DND-41 (cell line): ENCODE data around the gene WDTC1.

Experiments used
- CTCF ChIP-seq: IDR thresholded peaks from 2 replicates; pipeline ENCODE4 v1.5.1; 2012; ENCODE audit warnings: borderline replicate concordance, low read length, moderate library complexity, mild to moderate bottlenecking; ENCODE audit not compliant: poor library complexity, severe bottlenecking; ENCODE audit errors: extremely low read depth
- EZH2 ChIP-seq: IDR thresholded peaks from 3 replicates; pipeline ENCODE4 v1.6.1; 2012; ENCODE audit warnings: borderline replicate concordance, low read depth, mild to moderate bottlenecking, moderate library complexity, low read length, inconsistent platforms; ENCODE audit not compliant: severe bottlenecking

- TF ChIP-seq CTCF (no peak), EZH2 (no peak)
Observed at GRCh38 chr1:27306892-27307761, 72.7 kb downstream of the WDTC1 start.
